GM19351 (cell line): Measurements from ENCODE around the gene SMYD3.
A peak's percentile ranks its signal among the peaks of the same experiment; 100 is the strongest.

ENCODE experiments used
- ATAC-seq: cut with Tn5 transposase; IDR thresholded peaks from one replicate; pipeline ENCODE4 v1.9.1; 2021; ENCODE audit warnings: mild to moderate bottlenecking, moderate library complexity; ENCODE audit not compliant: unreplicated experiment

SMYD3 gene

GRCh38 chr1:246000638-246001015, 506.5 kb downstream of the SMYD3 start:
- no peak for ATAC-seq

GRCh38 chr1:245999697-246000637, 507.1 kb downstream of the SMYD3 start:
- peak; percentile 77 for ATAC-seq

- ATAC-seq = no peak
These were observed 509.4 kb downstream of the SMYD3 start for GRCh38 chr1:245997471-245998258.

- no peak for ATAC-seq
These were observed 510.3 kb downstream of the SMYD3 start for GRCh38 chr1:245996811-245997210.

- ATAC-seq = no peak
These were observed 511.6 kb downstream of the SMYD3 start for GRCh38 chr1:245995474-245995873.

GRCh38 chr1:245991266-245991665, 515.8 kb downstream of the SMYD3 start:
- ATAC-seq = no peak

- peak; percentile 59 for ATAC-seq
These were observed 516.6 kb downstream of the SMYD3 start for GRCh38 chr1:245990315-245991022.

GRCh38 chr1:245988393-245989078, 518.5 kb downstream of the SMYD3 start:
- ATAC-seq = no peak

GRCh38 chr1:245987997-245988392, 519.1 kb downstream of the SMYD3 start:
- ATAC-seq = no peak

- ATAC-seq = no peak
These were observed 519.5 kb downstream of the SMYD3 start for GRCh38 chr1:245987577-245987976.

- ATAC-seq = no peak
These were observed 519.9 kb downstream of the SMYD3 start for GRCh38 chr1:245987219-245987545.

GRCh38 chr1:245986404-245987218, 520.5 kb downstream of the SMYD3 start:
- no peak for ATAC-seq

- ATAC-seq = no peak
These were observed 522.5 kb downstream of the SMYD3 start for GRCh38 chr1:245984390-245985155.

GRCh38 chr1:245983294-245983967, 523.6 kb downstream of the SMYD3 start:
- ATAC-seq = no peak

GRCh38 chr1:245979589-245979988, 527.5 kb downstream of the SMYD3 start:
- ATAC-seq = no peak

GRCh38 chr1:245978915-245979314, 528.2 kb downstream of the SMYD3 start:
- ATAC-seq = no peak

- ATAC-seq = no peak
These were observed 534.6 kb downstream of the SMYD3 start for GRCh38 chr1:245972476-245972875.

GRCh38 chr1:245971711-245972085, 535.4 kb downstream of the SMYD3 start:
- ATAC-seq = no peak
